ENCODE results near the gene SSX3. TPM values are rescaled to one million over a fixed set of nuclear protein-coding genes. Genes with fewer than 3 reads are reported as not detected.
"Not testable (repeated sequence)": the region's sequence is repeated elsewhere in the genome, so short reads cannot be mapped to it uniquely, and the experiment has no call there.

Gene SSX3
- total and polyA plus RNA-seq, 9 of the 15 experiments (the other 6 are each of a cell fraction or from before 2014, with no cell fraction given) = 3.5 to 100 (median 55.2) TPM

DNA sequence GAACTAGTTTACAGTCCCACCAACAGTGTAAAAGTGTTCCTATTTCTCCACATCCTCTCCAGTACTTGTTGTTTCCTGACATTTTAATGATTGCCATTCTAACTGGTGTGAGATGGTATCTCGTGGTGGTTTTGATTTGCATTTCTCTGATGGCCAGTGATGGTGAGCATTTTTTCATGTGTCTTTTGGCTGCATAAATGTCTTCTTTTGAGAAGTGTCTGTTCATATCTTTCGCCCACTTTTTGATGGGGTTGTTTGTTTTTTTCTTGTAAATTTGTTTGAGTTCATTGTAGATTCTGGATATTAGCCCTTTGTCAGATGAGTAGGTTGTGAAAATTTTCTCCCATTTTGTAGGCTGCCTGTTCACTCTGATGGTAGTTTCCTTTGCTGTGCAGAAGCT, 40.4 kb upstream of the SSX3 start:
- H3K27me3 ChIP-seq (ENCODE audit: control insufficient read depth in 2 of 2, insufficient read depth in 2 of 2, low read length in 2 of 2); H3K9ac ChIP-seq (ENCODE audit: insufficient read depth in 1 of 2, low read depth in 2 of 2, low read length in 2 of 2); H3K9me1 ChIP-seq (ENCODE audit: control insufficient read depth, insufficient read depth, low read length); FAIRE-seq; H2AFZ ChIP-seq (ENCODE audit: low read depth, low read length); DNase-seq (ENCODE audit: extremely low read depth in 1 of 4, low spot score in 3 of 4); in situ Hi-C loops (cut with MboI); POLR2A ChIA-PET; H3K36me3 ChIP-seq (ENCODE audit: control insufficient read depth, insufficient read depth, low read length); CTCF ChIA-PET (ENCODE audit: low intra/inter-chr PET ratio); ATAC-seq; H3K9me3 ChIP-seq (replicated peaks; ENCODE audit: control insufficient read depth, insufficient read depth, low read depth, low read length); H3K27ac ChIP-seq (ENCODE audit: extremely low read depth, low read depth, low read length); H3K4me2 ChIP-seq (ENCODE audit: insufficient read depth, low read length); H4K20me1 ChIP-seq (replicated peaks; ENCODE audit: control insufficient read depth, insufficient read depth, low read length); intact Hi-C loops (cut with micrococcal nuclease); H3K79me2 ChIP-seq (ENCODE audit: control insufficient read depth, insufficient read depth, low read length); H3K4me3 ChIP-seq; H3K4me1 ChIP-seq (replicated peaks in 1 of 2; ENCODE audit: control insufficient read depth in 2 of 2, insufficient read depth in 2 of 2, low read length in 2 of 2); BruUV-seq (replicated peaks): not testable (repeated sequence)
- 15% methylated on average over 1 of the region's 2 CpGs for WGBS (ENCODE audit: insufficient coverage, low coverage, missing lambda C conversion rate)
- TF ChIP-seq, protein P1, sequence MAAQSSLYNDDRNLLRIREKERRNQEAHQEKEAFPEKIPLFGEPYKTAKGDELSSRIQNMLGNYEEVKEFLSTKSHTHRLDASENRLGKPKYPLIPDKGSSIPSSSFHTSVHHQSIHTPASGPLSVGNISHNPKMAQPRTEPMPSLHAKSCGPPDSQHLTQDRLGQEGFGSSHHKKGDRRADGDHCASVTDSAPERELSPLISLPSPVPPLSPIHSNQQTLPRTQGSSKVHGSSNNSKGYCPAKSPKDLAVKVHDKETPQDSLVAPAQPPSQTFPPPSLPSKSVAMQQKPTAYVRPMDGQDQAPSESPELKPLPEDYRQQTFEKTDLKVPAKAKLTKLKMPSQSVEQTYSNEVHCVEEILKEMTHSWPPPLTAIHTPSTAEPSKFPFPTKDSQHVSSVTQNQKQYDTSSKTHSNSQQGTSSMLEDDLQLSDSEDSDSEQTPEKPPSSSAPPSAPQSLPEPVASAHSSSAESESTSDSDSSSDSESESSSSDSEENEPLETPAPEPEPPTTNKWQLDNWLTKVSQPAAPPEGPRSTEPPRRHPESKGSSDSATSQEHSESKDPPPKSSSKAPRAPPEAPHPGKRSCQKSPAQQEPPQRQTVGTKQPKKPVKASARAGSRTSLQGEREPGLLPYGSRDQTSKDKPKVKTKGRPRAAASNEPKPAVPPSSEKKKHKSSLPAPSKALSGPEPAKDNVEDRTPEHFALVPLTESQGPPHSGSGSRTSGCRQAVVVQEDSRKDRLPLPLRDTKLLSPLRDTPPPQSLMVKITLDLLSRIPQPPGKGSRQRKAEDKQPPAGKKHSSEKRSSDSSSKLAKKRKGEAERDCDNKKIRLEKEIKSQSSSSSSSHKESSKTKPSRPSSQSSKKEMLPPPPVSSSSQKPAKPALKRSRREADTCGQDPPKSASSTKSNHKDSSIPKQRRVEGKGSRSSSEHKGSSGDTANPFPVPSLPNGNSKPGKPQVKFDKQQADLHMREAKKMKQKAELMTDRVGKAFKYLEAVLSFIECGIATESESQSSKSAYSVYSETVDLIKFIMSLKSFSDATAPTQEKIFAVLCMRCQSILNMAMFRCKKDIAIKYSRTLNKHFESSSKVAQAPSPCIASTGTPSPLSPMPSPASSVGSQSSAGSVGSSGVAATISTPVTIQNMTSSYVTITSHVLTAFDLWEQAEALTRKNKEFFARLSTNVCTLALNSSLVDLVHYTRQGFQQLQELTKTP (IDR thresholded peaks at IDR 0.05; ENCODE audit: low read depth in 1 of 2, partially characterized antibody in 2 of 2) = peak in 1 of 2 experiments; percentile 90

DNA sequence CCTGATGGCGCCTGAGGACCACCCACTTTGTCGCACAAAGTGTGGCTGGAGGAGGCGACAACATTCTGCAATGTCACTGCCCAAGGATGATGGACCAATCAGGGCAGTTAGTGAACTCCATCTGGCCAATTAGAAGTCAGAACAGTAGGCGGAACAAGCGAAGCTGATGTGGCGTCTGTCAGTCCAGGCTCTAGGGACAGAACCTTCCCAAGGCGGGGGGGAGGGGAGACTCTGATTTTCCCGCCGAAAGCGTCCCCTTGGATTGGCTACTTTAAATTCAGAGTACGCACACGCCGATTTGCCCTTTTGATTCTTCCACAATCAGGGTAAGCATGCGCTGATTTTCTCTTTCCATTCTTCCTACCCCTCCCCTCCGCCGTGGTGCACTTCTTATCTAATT, 26.7 kb upstream of the SSX3 start, which contains the start of gene SSX4:
SSX4 (plus strand) TSS at position 301 of the 400 bp plus-strand sequence. CDS start 515 bp downstream, outside the sequence.
- H4K20me1 ChIP-seq (replicated peaks; ENCODE audit: control insufficient read depth, insufficient read depth, low read length); H3K9me1 ChIP-seq (ENCODE audit: control insufficient read depth, insufficient read depth, low read length); H3K36me3 ChIP-seq (ENCODE audit: control insufficient read depth, insufficient read depth, low read length); in situ Hi-C loops (cut with MboI); DNase-seq (ENCODE audit: extremely low read depth in 1 of 4, low spot score in 3 of 4); H2AFZ ChIP-seq (ENCODE audit: low read depth, low read length); H3K9ac ChIP-seq (ENCODE audit: insufficient read depth in 1 of 2, low read depth in 2 of 2, low read length in 2 of 2); FAIRE-seq; intact Hi-C loops (cut with micrococcal nuclease); H3K4me2 ChIP-seq (ENCODE audit: insufficient read depth, low read length); H3K9me3 ChIP-seq (replicated peaks; ENCODE audit: control insufficient read depth, insufficient read depth, low read depth, low read length); POLR2A ChIA-PET; H3K79me2 ChIP-seq (ENCODE audit: control insufficient read depth, insufficient read depth, low read length); H3K4me3 ChIP-seq; CTCF ChIA-PET (ENCODE audit: low intra/inter-chr PET ratio); H3K27ac ChIP-seq (ENCODE audit: extremely low read depth, low read depth, low read length); H3K4me1 ChIP-seq (replicated peaks in 1 of 2; ENCODE audit: control insufficient read depth in 2 of 2, insufficient read depth in 2 of 2, low read length in 2 of 2); BruUV-seq (replicated peaks); H3K27me3 ChIP-seq (ENCODE audit: control insufficient read depth in 2 of 2, insufficient read depth in 2 of 2, low read length in 2 of 2): not testable (repeated sequence)
- no CpG with 5 or more reads among the region's 16 CpGs for whole genome bisulfite sequencing (ENCODE audit: insufficient coverage, low coverage, missing lambda C conversion rate)
- peak; percentile 65 for ATAC-seq

DNA sequence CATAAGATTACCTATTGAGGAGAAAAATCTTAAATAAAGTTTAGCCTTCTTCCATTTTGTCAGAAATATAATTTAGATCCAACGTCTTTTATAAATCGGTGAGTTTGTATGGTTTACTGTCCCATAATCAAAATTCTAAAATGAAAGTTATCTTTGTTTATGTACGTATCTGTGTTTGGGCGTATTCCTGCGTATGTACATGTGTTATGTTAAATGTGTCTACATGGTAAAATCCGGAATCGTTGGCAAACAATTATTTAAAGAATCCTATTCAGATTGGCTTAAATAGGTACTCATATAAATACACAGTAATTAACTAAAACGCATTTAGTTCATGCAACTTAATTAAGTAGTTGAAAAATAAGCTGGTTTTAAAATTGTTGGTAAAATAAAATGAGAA, 13.9 kb upstream of the SSX3 start:
- no CpG with 5 or more reads among the region's 8 CpGs for WGBS (ENCODE audit: insufficient coverage, low coverage, missing lambda C conversion rate)
- H3K27me3 ChIP-seq (ENCODE audit: control insufficient read depth in 2 of 2, insufficient read depth in 2 of 2, low read length in 2 of 2); H3K36me3 ChIP-seq (ENCODE audit: control insufficient read depth, insufficient read depth, low read length); H3K79me2 ChIP-seq (ENCODE audit: control insufficient read depth, insufficient read depth, low read length); H2AFZ ChIP-seq (ENCODE audit: low read depth, low read length); ATAC-seq; H4K20me1 ChIP-seq (replicated peaks; ENCODE audit: control insufficient read depth, insufficient read depth, low read length); in situ Hi-C loops (cut with MboI); H3K4me2 ChIP-seq (ENCODE audit: insufficient read depth, low read length); H3K9me3 ChIP-seq (replicated peaks; ENCODE audit: control insufficient read depth, insufficient read depth, low read depth, low read length); H3K4me1 ChIP-seq (replicated peaks in 1 of 2; ENCODE audit: control insufficient read depth in 2 of 2, insufficient read depth in 2 of 2, low read length in 2 of 2); BruUV-seq (replicated peaks); POLR2A ChIA-PET; DNase-seq (ENCODE audit: extremely low read depth in 1 of 4, low spot score in 3 of 4); intact Hi-C loops (cut with micrococcal nuclease); H3K4me3 ChIP-seq; H3K27ac ChIP-seq (ENCODE audit: extremely low read depth, low read depth, low read length); FAIRE-seq; H3K9ac ChIP-seq (ENCODE audit: insufficient read depth in 1 of 2, low read depth in 2 of 2, low read length in 2 of 2); CTCF ChIA-PET (ENCODE audit: low intra/inter-chr PET ratio); H3K9me1 ChIP-seq (ENCODE audit: control insufficient read depth, insufficient read depth, low read length): not testable (repeated sequence)

All from K562 (cell line).